Esophagus (tissue), 2 donors: ENCODE data around the gene SLC29A4. TPM values are rescaled to one million over a fixed set of nuclear protein-coding genes. Genes with fewer than 3 reads are reported as not detected.
A peak's percentile ranks its signal among the peaks of the same experiment; 100 is the strongest.
"Not testable (repeated sequence)": the region's sequence is repeated elsewhere in the genome, so short reads cannot be mapped to it uniquely, and the experiment has no call there.

Experiments used
- H3K27ac ChIP-seq, 2 donors: one replicate each; pipeline ENCODE4 v1.5.1; 2013; ENCODE audit warnings: low read depth in 2 of 2, mild to moderate bottlenecking in 2 of 2, inconsistent platforms in 1 of 2, low read length in 1 of 2, moderate library complexity in 1 of 2
- H3K27me3 ChIP-seq, 2 donors: one replicate each; pipeline ENCODE4 v1.6.1; 2013; ENCODE audit warnings: low read length in 2 of 2, control low read depth in 1 of 2, mild to moderate bottlenecking in 1 of 2; ENCODE audit not compliant: insufficient read depth in 2 of 2, control insufficient read depth in 1 of 2
- H3K36me3 ChIP-seq, 2 donors: one replicate each; pipeline ENCODE4 v1.6.1; 2013; ENCODE audit warnings: low read length in 1 of 2; ENCODE audit not compliant: control insufficient read depth in 2 of 2, insufficient read depth in 2 of 2
- H3K4me1 ChIP-seq, 2 donors: one replicate each; pipeline ENCODE4 v1.6.1; 2013; ENCODE audit warnings: low read length in 1 of 2; ENCODE audit not compliant: control insufficient read depth in 2 of 2, insufficient read depth in 2 of 2
- H3K4me3 ChIP-seq, 2 donors: one replicate each; pipeline ENCODE4 v1.5.1; 2013; ENCODE audit warnings: low read length in 2 of 2, mild to moderate bottlenecking in 2 of 2, low read depth in 1 of 2, moderate library complexity in 1 of 2
- H3K9me3 ChIP-seq, 2 donors: one replicate each; pipeline ENCODE4 v1.6.1; 2013; ENCODE audit warnings: mild to moderate bottlenecking in 2 of 2, low read depth in 1 of 2, low read length in 1 of 2, moderate library complexity in 1 of 2; ENCODE audit not compliant: control insufficient read depth in 2 of 2, insufficient read depth in 1 of 2
- WGBS, 2 donors: extraction: QIAGEN DNeasy Blood & Tissue Kit; methylation state at CpG; one replicate each; pipeline ENCODE4 v1.1.7; 2013; 5-methylcytosine and 5-hydroxymethylcytosine counted together
- polyA plus RNA-seq, 2 donors: library from polyadenylated mRNA; stranded (reverse); fragments of 200-250 nt; gene quantifications; one replicate each; pipeline ENCODE4 v1.2.3, GENCODE V29; 2013
- donor health status: healthy with polysubstance abuse.
- donor health status: Bipolar disorder and iron deficiency.

Gene SLC29A4, protein sequence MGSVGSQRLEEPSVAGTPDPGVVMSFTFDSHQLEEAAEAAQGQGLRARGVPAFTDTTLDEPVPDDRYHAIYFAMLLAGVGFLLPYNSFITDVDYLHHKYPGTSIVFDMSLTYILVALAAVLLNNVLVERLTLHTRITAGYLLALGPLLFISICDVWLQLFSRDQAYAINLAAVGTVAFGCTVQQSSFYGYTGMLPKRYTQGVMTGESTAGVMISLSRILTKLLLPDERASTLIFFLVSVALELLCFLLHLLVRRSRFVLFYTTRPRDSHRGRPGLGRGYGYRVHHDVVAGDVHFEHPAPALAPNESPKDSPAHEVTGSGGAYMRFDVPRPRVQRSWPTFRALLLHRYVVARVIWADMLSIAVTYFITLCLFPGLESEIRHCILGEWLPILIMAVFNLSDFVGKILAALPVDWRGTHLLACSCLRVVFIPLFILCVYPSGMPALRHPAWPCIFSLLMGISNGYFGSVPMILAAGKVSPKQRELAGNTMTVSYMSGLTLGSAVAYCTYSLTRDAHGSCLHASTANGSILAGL
- polyA plus RNA-seq, result under 1 TPM; 0.49 to 0.72 TPM

DNA sequence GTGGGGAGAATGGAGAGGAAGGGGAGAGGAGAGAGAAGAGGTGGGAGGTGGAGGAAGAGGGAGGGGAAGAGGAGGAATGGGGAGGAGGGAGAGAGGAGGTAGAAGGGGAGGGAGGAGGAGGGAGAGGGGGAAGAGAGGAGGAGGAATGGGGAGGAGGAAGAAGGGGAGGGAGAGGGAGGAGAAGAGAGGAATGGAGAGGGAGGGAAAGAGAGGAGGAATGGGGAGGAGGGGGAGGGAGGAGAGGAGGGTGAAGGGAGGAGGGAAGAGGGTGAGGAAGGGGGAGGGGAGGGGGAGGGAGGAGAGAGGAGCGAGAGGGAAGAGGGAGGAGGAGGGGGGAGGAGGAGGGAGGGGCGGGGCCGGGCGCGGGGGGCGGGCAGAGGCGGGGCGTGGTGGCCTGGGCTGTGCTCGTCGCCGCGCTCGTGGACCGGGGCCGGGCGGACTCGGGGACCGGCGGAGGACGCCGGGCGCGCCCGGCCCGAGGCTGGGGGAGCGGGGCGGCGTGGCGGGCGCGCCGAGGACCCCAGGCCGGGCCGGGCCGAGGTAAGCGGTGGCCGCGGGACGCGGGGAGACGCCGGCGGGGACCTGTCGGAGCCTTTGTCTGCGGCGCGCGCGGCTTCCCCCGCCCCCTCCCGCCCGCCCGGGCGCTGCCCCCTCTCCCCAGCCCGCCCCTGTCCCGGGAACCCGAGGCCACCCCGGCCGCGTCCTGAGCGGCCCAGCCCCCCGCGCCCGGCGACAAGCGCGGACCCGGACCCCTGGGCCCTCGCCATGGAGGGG, at the start of gene SLC29A4:
Gene SLC29A4, plus strand, starts transcription at position 401 of the 774 bp plus-strand sequence. CDS start 4,874 bp downstream, outside the sequence.
- H3K27me3 ChIP-seq, result no peaks in the 10 kb centered on the region
- H3K27ac ChIP-seq, result no peak within 1 kb of the TSS
- H3K36me3 ChIP-seq, result no peaks in the 10 kb centered on the region
- H3K4me3 ChIP-seq, result peak within 1 kb of the TSS in 1 of 2 donors; percentile 52
- no peaks in the 10 kb centered on the region for H3K9me3 ChIP-seq
- WGBS, 2 donors, result 0 to 3% methylated on average over 8 to 66 of the region's 69 CpGs
- no peaks in the 10 kb centered on the region for H3K4me1 ChIP-seq

DNA sequence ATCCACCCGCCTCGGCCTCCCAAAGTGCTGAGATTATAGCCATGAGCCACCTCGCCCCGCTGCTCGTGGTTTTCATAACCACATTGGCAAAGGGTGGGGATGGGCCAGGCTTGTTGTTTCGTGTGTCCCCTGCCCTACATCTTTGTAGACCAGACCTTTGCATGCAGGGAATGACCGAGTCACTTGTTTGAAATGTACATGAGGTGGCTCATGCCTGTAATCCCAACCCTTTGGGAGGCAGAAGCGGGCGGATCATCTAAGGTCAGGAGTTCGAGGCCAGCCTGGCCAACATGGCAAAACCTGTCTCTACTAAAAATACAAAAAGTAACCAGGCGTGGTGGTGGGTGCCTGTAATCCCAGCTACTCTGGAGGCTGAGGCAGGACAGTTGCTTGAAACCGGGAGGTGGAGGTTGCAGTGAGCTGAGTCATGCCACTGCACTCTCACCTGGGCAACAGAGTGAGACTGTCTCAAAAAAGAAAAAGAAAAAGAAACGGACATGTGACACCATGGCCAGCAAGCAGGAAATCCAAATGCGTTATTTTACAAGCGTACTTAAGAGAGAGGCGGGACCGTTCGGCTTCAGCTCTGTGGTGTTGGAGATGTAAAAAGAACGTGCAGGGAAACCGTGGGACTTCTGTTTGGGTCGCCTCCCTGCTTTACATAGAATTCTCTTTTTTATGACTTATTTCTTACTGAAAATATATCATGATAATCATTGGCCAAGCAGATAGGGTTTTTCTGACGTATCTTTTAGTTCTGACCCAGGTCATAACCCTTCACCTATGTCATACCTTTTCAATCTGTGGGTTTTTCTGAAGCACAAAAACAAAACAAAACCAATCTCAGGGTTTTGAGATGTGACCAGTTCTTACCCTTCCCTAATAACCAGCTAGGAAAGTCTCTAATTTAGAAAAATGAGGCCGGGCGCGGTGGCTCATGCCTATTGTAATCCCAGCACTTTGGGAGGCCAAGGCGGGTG, 47.6 kb upstream of the SLC29A4 start:
- Histone ChIP-seq H3K4me1 (peaks cover 0 to under 1% of the 10 kb centered on the region in 2 donors), H3K27ac (no peak overlapping the region), H3K27me3 (no peaks in the 10 kb centered on the region), H3K9me3 (no peaks in the 10 kb centered on the region), H3K36me3 (peaks cover 3 to 22% of the 10 kb centered on the region in 2 donors), H3K4me3 (no peak overlapping the region)
- WGBS, 2 donors, result 70% methylated on average over 26 of the region's 26 CpGs

DNA sequence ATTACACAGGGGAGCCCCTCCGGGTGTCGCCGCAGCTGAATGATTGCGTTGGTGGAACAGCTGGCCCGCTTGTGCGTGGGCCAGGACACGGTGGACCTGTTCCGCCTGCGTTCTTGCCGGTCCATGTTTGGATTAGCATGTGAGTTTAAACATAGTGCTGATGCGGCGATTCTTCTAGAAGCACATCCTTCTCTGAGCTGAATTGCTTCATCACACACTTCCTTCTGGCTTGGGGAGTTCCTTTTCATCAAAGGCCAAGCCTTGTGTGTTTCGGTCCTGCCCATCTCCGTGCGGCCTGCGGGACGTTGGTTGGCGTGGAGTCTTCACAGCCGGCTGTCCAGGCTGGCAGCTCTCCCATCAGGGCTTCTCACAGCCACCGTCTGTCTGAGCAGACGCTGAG, 45.5 kb upstream of the SLC29A4 start:
- Histone ChIP-seq H3K4me3 (no peak overlapping the region), H3K36me3 (peaks cover 3 to 7% of the 10 kb centered on the region in 2 donors), H3K4me1 (no peaks in the 10 kb centered on the region), H3K27me3 (no peaks in the 10 kb centered on the region), H3K27ac (no peak overlapping the region), H3K9me3 (no peaks in the 10 kb centered on the region)
- 32 to 39% methylated on average over 21 of the region's 21 CpGs for whole genome bisulfite sequencing, 2 donors

DNA sequence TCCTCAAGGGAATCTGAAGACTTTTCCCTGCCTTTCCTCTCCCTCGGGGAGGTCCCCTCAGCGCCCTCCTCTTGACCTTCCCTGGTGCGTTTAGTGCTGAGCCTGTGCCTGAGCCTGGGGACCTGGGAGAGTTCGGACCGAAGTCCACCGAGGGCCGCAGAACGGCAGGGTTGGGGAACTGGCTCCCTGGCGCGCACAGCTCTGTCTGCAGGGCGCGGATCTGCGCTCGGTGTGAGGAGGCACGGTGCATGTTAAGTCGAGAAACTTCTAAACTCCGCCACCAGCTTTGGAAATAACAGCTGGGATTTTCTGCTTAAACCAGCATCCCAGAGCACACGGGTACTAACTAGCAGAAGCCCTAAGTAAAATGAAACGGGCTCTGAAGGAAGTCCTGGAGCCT, 44.2 kb upstream of the SLC29A4 start:
- no peak overlapping the region for H3K4me3 ChIP-seq
- H3K4me1 ChIP-seq, result no peaks in the 10 kb centered on the region
- no peaks in the 10 kb centered on the region for H3K27me3 ChIP-seq
- no peaks in the 10 kb centered on the region for H3K9me3 ChIP-seq
- 68 to 78% methylated on average over 19 of the region's 19 CpGs for WGBS, 2 donors
- H3K27ac ChIP-seq, result no peak overlapping the region
- H3K36me3 ChIP-seq, result no peaks in the 10 kb centered on the region

DNA sequence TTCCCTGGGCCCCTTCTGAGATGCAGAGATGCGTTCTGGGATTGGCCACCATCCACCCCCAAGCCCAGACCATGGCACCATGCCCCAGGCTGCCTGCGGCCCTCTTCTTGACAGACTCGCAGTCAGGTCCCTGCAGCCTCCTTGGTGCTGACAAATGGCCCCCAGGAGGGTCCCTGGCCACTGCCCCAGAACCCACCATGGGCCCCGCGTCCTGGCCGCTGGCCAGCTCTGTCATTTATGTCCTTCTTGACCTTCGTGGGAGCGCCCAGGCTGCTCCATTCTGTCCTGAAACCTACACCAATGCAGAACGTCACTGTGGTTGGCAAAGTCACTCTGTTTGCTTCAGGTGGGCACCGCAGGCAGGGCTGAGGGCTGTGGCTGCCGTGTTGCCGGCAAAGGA, 39.5 kb upstream of the SLC29A4 start:
- no peak overlapping the region for H3K4me3 ChIP-seq
- no peaks in the 10 kb centered on the region for H3K27me3 ChIP-seq
- H3K36me3 ChIP-seq, result no peaks in the 10 kb centered on the region
- no peaks in the 10 kb centered on the region for H3K9me3 ChIP-seq
- WGBS, 2 donors, result 83 to 84% methylated on average over 12 of the region's 12 CpGs
- H3K27ac ChIP-seq, result no peak overlapping the region
- H3K4me1 ChIP-seq, result no peaks in the 10 kb centered on the region

DNA sequence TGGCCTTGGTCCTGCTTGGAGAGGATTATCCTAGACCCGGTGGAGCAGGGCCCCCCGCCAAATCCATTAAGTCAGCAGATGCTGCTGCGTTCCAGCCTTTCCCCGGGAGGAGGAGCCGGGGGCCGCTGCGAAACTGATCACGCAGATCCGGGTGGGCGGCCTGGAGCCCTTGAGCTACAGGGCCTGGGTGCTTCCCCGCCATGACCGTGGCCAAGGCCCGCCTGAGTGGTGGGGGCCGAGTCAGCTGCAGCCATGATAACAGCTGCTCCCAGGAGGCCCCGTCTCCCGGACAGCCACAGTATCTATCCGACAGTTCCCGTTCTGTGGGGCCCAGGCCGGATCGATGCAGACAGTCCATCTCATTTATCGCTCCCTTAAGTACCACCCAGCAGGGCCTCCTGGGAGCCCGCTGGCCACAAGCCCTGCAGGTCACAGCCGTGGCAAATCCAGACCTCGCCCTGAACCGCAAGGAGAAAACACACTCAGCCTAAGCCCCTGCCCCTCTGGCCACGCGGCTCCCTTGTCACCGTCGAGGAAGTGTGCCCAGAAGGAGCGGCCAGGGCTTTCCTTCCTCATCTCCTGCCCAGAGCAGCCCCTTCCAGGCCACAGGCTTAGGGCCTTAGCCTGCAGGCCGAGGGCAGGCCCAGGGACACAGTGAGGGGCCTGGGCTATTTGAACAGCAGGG, 34.4 kb upstream of the SLC29A4 start:
- Histone ChIP-seq H3K9me3 (no peaks in the 10 kb centered on the region), H3K27ac (peak overlapping the region in 1 of 2 donors; percentile 18), H3K4me3 (no peak overlapping the region), H3K36me3 (no peaks in the 10 kb centered on the region), H3K4me1 (no peaks in the 10 kb centered on the region), H3K27me3 (no peaks in the 10 kb centered on the region)
- 59 to 65% methylated on average over 31 of the region's 31 CpGs for WGBS, 2 donors

DNA sequence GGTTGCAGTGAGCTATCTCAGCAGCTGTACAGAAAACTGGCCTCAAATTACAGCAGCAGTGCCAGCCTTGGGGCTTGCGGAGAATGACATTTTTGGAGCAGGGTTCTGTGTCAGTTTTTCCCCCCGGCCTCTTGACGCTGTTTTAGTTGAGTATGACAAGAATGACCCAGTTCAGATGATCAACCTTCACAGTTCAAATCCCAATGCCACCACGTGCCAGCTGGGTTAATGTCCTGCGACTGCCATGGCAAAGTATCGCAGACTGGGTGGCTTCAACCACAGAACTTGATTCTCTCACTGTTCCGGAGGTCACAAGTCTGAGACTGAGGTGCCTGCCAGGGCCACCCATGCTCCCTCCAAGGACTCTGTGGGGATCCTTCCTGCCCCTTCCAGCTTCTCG, 32.0 kb upstream of the SLC29A4 start:
- H3K27ac ChIP-seq, H3K9me3 ChIP-seq, H3K36me3 ChIP-seq, H3K4me1 ChIP-seq, H3K4me3 ChIP-seq, H3K27me3 ChIP-seq: not testable (repeated sequence)
- WGBS, 2 donors, result 86 to 89% methylated on average over 8 of the region's 8 CpGs

DNA sequence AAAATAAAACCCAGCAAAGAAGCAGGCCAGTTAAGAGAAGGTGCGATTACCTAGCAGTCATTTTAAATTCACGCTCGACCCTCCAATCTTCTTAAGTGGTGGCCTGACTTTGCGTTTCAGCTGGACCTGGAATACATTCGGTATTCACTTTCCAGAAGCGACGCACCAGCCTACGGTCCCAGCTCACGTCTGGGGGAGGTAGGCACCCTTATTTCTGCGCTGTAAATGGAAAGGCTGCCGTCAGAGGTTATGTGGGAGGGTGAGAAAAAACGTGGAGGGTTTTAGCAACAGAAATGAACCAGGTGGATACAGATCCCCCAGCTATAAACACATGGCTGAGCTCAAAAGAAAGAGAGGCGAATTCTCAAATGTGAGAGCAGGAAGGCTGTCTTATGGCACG, 29.2 kb upstream of the SLC29A4 start:
- not testable (repeated sequence) for H3K36me3 ChIP-seq, H3K4me3 ChIP-seq, H3K9me3 ChIP-seq, H3K4me1 ChIP-seq, H3K27me3 ChIP-seq, H3K27ac ChIP-seq
- WGBS, 2 donors, result 76 to 83% methylated on average over 14 of the region's 14 CpGs
